ENCODE data around the gene PEF1. TPM values are rescaled to one million over a fixed set of nuclear protein-coding genes. Genes with fewer than 3 reads are reported as not detected.
A peak's percentile ranks its signal among the peaks of the same experiment; 100 is the strongest.

The PEF1 gene, protein sequence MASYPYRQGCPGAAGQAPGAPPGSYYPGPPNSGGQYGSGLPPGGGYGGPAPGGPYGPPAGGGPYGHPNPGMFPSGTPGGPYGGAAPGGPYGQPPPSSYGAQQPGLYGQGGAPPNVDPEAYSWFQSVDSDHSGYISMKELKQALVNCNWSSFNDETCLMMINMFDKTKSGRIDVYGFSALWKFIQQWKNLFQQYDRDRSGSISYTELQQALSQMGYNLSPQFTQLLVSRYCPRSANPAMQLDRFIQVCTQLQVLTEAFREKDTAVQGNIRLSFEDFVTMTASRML
- total RNA-seq (2021) (33.7 to 37.0 TPM (median 35.5 TPM) in 3 replicates), Bru-seq, nascent RNA (percentile 80 among the genes with signal in this experiment)
- long read RNA-seq, experiment 1, transcript PEF1-201 (5 exons, 1,629 nt) = major isoform, 92 of 111 reads
- long read RNA-seq, experiment 1, partial matches to known transcripts = 11 of 111 reads
- long read RNA-seq, experiment 1, other reads (novel, unspliced or antisense) = 5 of 111 reads
- long read RNA-seq, experiment 2, transcript PEF1-201 (5 exons, 1,629 nt) = major isoform, 11 of 52 reads
- long read RNA-seq, experiment 2, partial matches to known transcripts = 33 of 52 reads
- long read RNA-seq, experiment 2, other reads (novel, unspliced or antisense) = 8 of 52 reads
- long read RNA-seq, experiment 3, transcript PEF1-201 (5 exons, 1,629 nt) = major isoform, 112 of 129 reads
- long read RNA-seq, experiment 3, partial matches to known transcripts = 6 of 129 reads
- long read RNA-seq, experiment 3, other reads (novel, unspliced or antisense) = 9 of 129 reads

DNA sequence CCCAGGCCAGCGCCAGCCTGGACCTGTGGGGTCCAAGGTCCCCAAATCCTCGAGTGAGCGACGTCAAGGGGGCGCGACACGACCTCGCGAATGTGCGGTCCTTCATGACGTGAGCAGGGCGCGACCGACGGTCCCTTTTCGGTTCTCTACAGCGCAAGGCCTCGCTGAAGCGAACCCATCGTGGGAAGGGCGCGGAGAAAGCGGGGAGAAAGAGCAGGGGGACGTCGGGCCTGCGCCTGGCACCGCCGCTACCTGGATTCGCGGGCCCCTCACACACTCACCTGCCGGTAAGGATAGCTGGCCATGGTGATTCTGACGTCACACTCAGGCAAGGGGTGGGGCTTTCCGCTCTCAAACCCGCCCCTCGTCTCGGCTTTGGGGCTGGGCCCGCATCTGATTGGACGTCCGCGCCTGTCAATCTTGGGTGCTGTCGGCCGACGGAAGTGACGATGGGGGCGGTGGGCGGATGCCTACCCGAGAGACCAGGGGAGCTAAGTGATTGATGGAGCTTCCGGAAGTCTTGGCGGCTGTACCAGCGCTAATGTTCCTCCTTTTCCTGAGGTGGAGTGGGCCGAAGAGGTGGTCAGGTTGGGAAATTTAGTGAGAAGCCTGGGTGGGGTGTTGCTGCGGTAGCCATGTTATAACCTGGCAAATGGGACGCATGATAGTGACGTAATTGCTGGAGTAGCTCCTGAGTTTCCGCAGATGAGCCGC, at the start of gene PEF1:
Gene PEF1 (minus strand): TSS at position 317 of the 714 bp plus-strand sequence. CDS start 12 bp downstream, at position 305.
- ChIA-PET POLR2A (interaction anchor here (0.6 to 1.3 kb wide), 6 partner anchors 17 to 271 kb away, joined by 3 to 4 read pairs (median 3); no protein-coding TSS in a partner anchor), CTCF (interaction anchor here (1.0 to 3.8 kb wide), 17 partner anchors 12 to 319 kb away, joined by 3 to 31 read pairs (median 8); partner anchors contain the start of gene SPOCD1)
- H3K36me3 Mint-ChIP-seq = no peaks in the 10 kb centered on the region
- no peaks in the 10 kb centered on the region; the same call in 1 of the 2 replicates for H3K27me3 Mint-ChIP-seq (ENCODE audit: low read depth)
- peak within 1 kb of the TSS; percentile 94 for H3K4me3 Mint-ChIP-seq
- DNase-seq (ENCODE audit: low spot score) (peak; percentile 99), ATAC-seq (peak; percentile 80)
- peaks cover 19% of the 10 kb centered on the region for H3K4me1 Mint-ChIP-seq
- H3K27ac Mint-ChIP-seq = peak within 1 kb of the TSS; percentile 100
- H3K9me3 Mint-ChIP-seq = no peaks in the 10 kb centered on the region; the same call in 1 of the 2 replicates
- TF ChIP-seq ZBTB21 (CRISPR knock-in tag; IDR thresholded peaks at IDR 0.05; ENCODE audit: borderline replicate concordance) (peak; percentile 100), ATF1 (CRISPR knock-in tag; IDR thresholded peaks at IDR 0.05) (peak; percentile 96; the same call in 1 of the 2 replicates), SMAD3 (CRISPR knock-in tag; IDR thresholded peaks at IDR 0.05; ENCODE audit: borderline replicate concordance) (0 out of 2 replicates have a peak, but pooled peaks have one; percentile 63), CREM (CRISPR knock-in tag; IDR thresholded peaks at IDR 0.05) (peak; percentile 99), KAT7 (CRISPR knock-in tag; IDR thresholded peaks at IDR 0.05; ENCODE audit: borderline replicate concordance) (0 out of 2 replicates have a peak, but pooled peaks have one; percentile 91), JUN (CRISPR knock-in tag; IDR thresholded peaks at IDR 0.05) (peak; percentile 79; the same call in 1 of the 2 replicates), TEAD1 (CRISPR knock-in tag; IDR thresholded peaks at IDR 0.05) (peak; percentile 47; the same call in 1 of the 2 replicates), GABPB1 (CRISPR knock-in tag; IDR thresholded peaks at IDR 0.05) (peak; percentile 64), ESRRA (CRISPR knock-in tag; IDR thresholded peaks at IDR 0.05; ENCODE audit: borderline replicate concordance) (0 out of 2 replicates have a peak, but pooled peaks have one; percentile 73), ZNF232 (CRISPR knock-in tag; IDR thresholded peaks at IDR 0.05) (0 out of 2 replicates have a peak, but pooled peaks have one; percentile 63), NR3C1 (CRISPR knock-in tag; conservative IDR thresholded peaks at IDR 0.05; ENCODE audit: low read depth) (no peak), SP1 (CRISPR knock-in tag; conservative IDR thresholded peaks at IDR 0.05) (peak; percentile 86), ZNF121 (CRISPR knock-in tag; IDR thresholded peaks at IDR 0.05) (0 out of 2 replicates have a peak, but pooled peaks have one; percentile 18), NFATC4 (CRISPR knock-in tag; IDR thresholded peaks at IDR 0.05) (no peak), CREB1 (CRISPR knock-in tag; IDR thresholded peaks at IDR 0.05) (peak; percentile 87; the same call in 1 of the 2 replicates), FOXK1 (CRISPR knock-in tag; IDR thresholded peaks at IDR 0.05) (peak; percentile 91), NFYB (CRISPR knock-in tag; conservative IDR thresholded peaks at IDR 0.05; ENCODE audit: low read depth) (peak; percentile 88), MAX (CRISPR knock-in tag; IDR thresholded peaks at IDR 0.05) (peak; percentile 74)
- TF ChIP-seq, protein P1, sequence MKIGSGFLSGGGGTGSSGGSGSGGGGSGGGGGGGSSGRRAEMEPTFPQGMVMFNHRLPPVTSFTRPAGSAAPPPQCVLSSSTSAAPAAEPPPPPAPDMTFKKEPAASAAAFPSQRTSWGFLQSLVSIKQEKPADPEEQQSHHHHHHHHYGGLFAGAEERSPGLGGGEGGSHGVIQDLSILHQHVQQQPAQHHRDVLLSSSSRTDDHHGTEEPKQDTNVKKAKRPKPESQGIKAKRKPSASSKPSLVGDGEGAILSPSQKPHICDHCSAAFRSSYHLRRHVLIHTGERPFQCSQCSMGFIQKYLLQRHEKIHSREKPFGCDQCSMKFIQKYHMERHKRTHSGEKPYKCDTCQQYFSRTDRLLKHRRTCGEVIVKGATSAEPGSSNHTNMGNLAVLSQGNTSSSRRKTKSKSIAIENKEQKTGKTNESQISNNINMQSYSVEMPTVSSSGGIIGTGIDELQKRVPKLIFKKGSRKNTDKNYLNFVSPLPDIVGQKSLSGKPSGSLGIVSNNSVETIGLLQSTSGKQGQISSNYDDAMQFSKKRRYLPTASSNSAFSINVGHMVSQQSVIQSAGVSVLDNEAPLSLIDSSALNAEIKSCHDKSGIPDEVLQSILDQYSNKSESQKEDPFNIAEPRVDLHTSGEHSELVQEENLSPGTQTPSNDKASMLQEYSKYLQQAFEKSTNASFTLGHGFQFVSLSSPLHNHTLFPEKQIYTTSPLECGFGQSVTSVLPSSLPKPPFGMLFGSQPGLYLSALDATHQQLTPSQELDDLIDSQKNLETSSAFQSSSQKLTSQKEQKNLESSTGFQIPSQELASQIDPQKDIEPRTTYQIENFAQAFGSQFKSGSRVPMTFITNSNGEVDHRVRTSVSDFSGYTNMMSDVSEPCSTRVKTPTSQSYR (CRISPR knock-in tag; IDR thresholded peaks at IDR 0.05) = no peak
- TF ChIP-seq, protein P2, sequence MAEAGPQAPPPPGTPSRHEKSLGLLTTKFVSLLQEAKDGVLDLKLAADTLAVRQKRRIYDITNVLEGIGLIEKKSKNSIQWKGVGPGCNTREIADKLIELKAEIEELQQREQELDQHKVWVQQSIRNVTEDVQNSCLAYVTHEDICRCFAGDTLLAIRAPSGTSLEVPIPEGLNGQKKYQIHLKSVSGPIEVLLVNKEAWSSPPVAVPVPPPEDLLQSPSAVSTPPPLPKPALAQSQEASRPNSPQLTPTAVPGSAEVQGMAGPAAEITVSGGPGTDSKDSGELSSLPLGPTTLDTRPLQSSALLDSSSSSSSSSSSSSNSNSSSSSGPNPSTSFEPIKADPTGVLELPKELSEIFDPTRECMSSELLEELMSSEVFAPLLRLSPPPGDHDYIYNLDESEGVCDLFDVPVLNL (CRISPR knock-in tag; IDR thresholded peaks at IDR 0.05; ENCODE audit: borderline replicate concordance, low read depth) = no peak
- TF ChIP-seq, protein P3, sequence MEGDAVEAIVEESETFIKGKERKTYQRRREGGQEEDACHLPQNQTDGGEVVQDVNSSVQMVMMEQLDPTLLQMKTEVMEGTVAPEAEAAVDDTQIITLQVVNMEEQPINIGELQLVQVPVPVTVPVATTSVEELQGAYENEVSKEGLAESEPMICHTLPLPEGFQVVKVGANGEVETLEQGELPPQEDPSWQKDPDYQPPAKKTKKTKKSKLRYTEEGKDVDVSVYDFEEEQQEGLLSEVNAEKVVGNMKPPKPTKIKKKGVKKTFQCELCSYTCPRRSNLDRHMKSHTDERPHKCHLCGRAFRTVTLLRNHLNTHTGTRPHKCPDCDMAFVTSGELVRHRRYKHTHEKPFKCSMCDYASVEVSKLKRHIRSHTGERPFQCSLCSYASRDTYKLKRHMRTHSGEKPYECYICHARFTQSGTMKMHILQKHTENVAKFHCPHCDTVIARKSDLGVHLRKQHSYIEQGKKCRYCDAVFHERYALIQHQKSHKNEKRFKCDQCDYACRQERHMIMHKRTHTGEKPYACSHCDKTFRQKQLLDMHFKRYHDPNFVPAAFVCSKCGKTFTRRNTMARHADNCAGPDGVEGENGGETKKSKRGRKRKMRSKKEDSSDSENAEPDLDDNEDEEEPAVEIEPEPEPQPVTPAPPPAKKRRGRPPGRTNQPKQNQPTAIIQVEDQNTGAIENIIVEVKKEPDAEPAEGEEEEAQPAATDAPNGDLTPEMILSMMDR (IDR thresholded peaks at IDR 0.05) = no peak
- TF ChIP-seq, protein P4, sequence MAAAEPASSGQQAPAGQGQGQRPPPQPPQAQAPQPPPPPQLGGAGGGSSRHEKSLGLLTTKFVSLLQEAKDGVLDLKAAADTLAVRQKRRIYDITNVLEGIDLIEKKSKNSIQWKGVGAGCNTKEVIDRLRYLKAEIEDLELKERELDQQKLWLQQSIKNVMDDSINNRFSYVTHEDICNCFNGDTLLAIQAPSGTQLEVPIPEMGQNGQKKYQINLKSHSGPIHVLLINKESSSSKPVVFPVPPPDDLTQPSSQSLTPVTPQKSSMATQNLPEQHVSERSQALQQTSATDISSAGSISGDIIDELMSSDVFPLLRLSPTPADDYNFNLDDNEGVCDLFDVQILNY (CRISPR knock-in tag; IDR thresholded peaks at IDR 0.05) = 0 out of 2 replicates have a peak, but pooled peaks have one; percentile 35

Data from WTC11 (cell line).